IMR-90 (cell line): Measurements from ENCODE around the gene CYSTM1.

Experiments used
- CEBPB ChIP-seq: IDR thresholded peaks from 2 replicates; pipeline ENCODE4 v1.6.1; 2012; ENCODE audit warnings: low read depth, low read length, improper control_type of control experiment
- CTCF ChIP-seq: conservative IDR thresholded peaks from 2 replicates; pipeline ENCODE4 v1.5.1; 2012; ENCODE audit warnings: mild to moderate bottlenecking, low read depth, low read length, improper control_type of control experiment
- ELK1 ChIP-seq: fragments of 150-350 bp; IDR thresholded peaks from 2 replicates; pipeline ENCODE4 v1.6.1; 2016; ENCODE audit warnings: low read depth, mild to moderate bottlenecking, low read length, moderate library complexity, borderline replicate concordance
- FOS ChIP-seq: fragments of 150-350 bp; IDR thresholded peaks from 2 replicates; pipeline ENCODE4 v1.6.1; 2016; ENCODE audit warnings: low read depth, low read length
- MXI1 ChIP-seq: IDR thresholded peaks from 2 replicates; pipeline ENCODE4 v1.6.1; 2012; ENCODE audit warnings: low read depth, mild to moderate bottlenecking, low read length, moderate library complexity, borderline replicate concordance
- POLR2A ChIP-seq: IDR thresholded peaks from 2 replicates; pipeline ENCODE4 v1.6.1; 2012; ENCODE audit warnings: mild to moderate bottlenecking, low read depth, low read length
- RAD21 ChIP-seq: IDR thresholded peaks from 2 replicates; pipeline ENCODE4 v1.6.1; 2012; ENCODE audit warnings: low read length, improper control_type of control experiment
- RFX5 ChIP-seq: IDR thresholded peaks from 2 replicates; pipeline ENCODE4 v1.8.0; 2012; ENCODE audit warnings: low read depth, mild to moderate bottlenecking, low read length, moderate library complexity
- SMC3 ChIP-seq: fragments of 150-350 bp; IDR thresholded peaks from 2 replicates; pipeline ENCODE4 v1.6.1; 2016; ENCODE audit warnings: low read depth, mild to moderate bottlenecking, antibody characterized with exemption, low read length, moderate library complexity

GRCh38 chr5:140136624-140137023, 38.4 kb upstream of the CYSTM1 start:
- TF ChIP-seq SMC3 (no peak), CEBPB (no peak), POLR2A (no peak), CTCF (no peak), MXI1 (no peak), ELK1 (no peak), FOS (no peak), RAD21 (no peak), RFX5 (no peak)
